Endodermal cell (in vitro differentiated cells): Measurements from ENCODE around the gene B4GALNT1. TPM values are rescaled to one million over a fixed set of nuclear protein-coding genes. Genes with fewer than 3 reads are reported as not detected.

Experiments used
- DNase-seq: peaks from one replicate; pipeline ENCODE4 v3.0.0-alpha.2; 2017
- H3K27ac ChIP-seq: 2 replicates; pipeline ENCODE4 v1.5.1; 2013; ENCODE audit warnings: mild to moderate bottlenecking, low read depth, low read length, moderate library complexity
- H3K27me3 ChIP-seq: 2 replicates; pipeline ENCODE4 v1.6.1; 2013; ENCODE audit warnings: mild to moderate bottlenecking, low read length, moderate library complexity; ENCODE audit not compliant: insufficient read depth, control insufficient read depth, poor library complexity, severe bottlenecking
- H3K36me3 ChIP-seq: 2 replicates; pipeline ENCODE4 v1.7.0; 2013; ENCODE audit warnings: mild to moderate bottlenecking, low read length, moderate library complexity; ENCODE audit not compliant: control insufficient read depth, insufficient read depth
- H3K4me1 ChIP-seq: one replicate; pipeline ENCODE4 v1.7.0; 2013; ENCODE audit warnings: low read length; ENCODE audit not compliant: control insufficient read depth, insufficient read depth
- H3K4me3 ChIP-seq: 2 replicates; pipeline ENCODE4 v1.5.1; 2013; ENCODE audit warnings: mild to moderate bottlenecking, low read length, moderate library complexity
- H3K9ac ChIP-seq: 2 replicates; pipeline ENCODE4 v1.6.1; 2013; ENCODE audit warnings: mild to moderate bottlenecking, low read length, moderate library complexity; ENCODE audit not compliant: poor library complexity, severe bottlenecking; ENCODE audit errors: extremely low read depth
- H3K9me3 ChIP-seq: 2 replicates; pipeline ENCODE4 v1.6.1; 2013; ENCODE audit warnings: mild to moderate bottlenecking, low read length, moderate library complexity; ENCODE audit not compliant: control insufficient read depth
- H3K27ac Mint-ChIP-seq: 2 replicates; pipeline ENCODE4 v1.8.0; 2020; ENCODE audit warnings: mixed read lengths
- H3K27me3 Mint-ChIP-seq: 2 replicates; pipeline ENCODE4 v1.8.0; 2021; ENCODE audit warnings: mild to moderate bottlenecking, mixed read lengths; ENCODE audit not compliant: insufficient read depth
- H3K36me3 Mint-ChIP-seq: 2 replicates; pipeline ENCODE4 v1.8.0; 2020; ENCODE audit warnings: low read depth, mixed read lengths
- H3K4me1 Mint-ChIP-seq: 2 replicates; pipeline ENCODE4 v1.8.0; 2020; ENCODE audit warnings: mixed read lengths
- H3K4me3 Mint-ChIP-seq: 2 replicates; pipeline ENCODE4 v1.8.0; 2020; ENCODE audit warnings: mild to moderate bottlenecking, moderate library complexity, mixed read lengths
- H3K9me3 Mint-ChIP-seq: 2 replicates; pipeline ENCODE4 v1.8.0; 2020; ENCODE audit warnings: mild to moderate bottlenecking, mixed read lengths
- CTCF ChIP-seq: fragments of 200-600 bp; sonication (generic); conservative IDR thresholded peaks from 2 replicates; pipeline ENCODE4 v1.5.0; 2021; ENCODE audit warnings: antibody characterized with exemption, mild to moderate bottlenecking
- WGBS, 2 experiments: methylation state at CpG; one replicate each; pipeline versions ENCODE4 v1.1.5 to v1.1.7; 2013; ENCODE audit warnings: missing lambda C conversion rate in 2 of 2, mixed read lengths in 1 of 2; ENCODE audit not compliant: insufficient coverage in 1 of 2, insufficient read length in 1 of 2; 5-methylcytosine and 5-hydroxymethylcytosine counted together
- total RNA-seq, 2 donors: library from RNA; stranded (reverse); fragmentation: NEBNext Ultra II Directional in 1 of 2; extraction: Animal tissue kit (Norgen Biotek cat#: 25700) in 1 of 2; gene quantifications; 2 replicates in 1 of 2; 3 replicates in 1 of 2; pipeline ENCODE4 v1.2.1, GENCODE V29; 2021

The B4GALNT1 gene
- total RNA-seq, 2 donors from 2014 or later: 0.49 to 0.66 TPM

- H3K4me1 Mint-ChIP-seq: peaks cover 24% of the 10 kb centered on the region
- no peaks in the 10 kb centered on the region for H3K4me1 ChIP-seq
- H3K36me3 ChIP-seq: no peaks in the 10 kb centered on the region
- no peak overlapping the region for H3K27ac Mint-ChIP-seq
- H3K36me3 Mint-ChIP-seq: no peaks in the 10 kb centered on the region
- H3K27me3 ChIP-seq: peaks cover 99% of the 10 kb centered on the region
- H3K27me3 Mint-ChIP-seq: peaks cover 100% of the 10 kb centered on the region
- H3K9me3 ChIP-seq: no peaks in the 10 kb centered on the region
- WGBS, 2 experiments: 80 to 89% methylated on average over 4 to 5 of the region's 5 CpGs
- H3K27ac ChIP-seq: no peak overlapping the region
- H3K4me3 Mint-ChIP-seq: no peak overlapping the region
- H3K4me3 ChIP-seq: no peak overlapping the region
- no peak for TF ChIP-seq CTCF
- H3K9me3 Mint-ChIP-seq: no peaks in the 10 kb centered on the region
- no peak overlapping the region for H3K9ac ChIP-seq
- DNase-seq: no peak
These were observed 9.1 kb downstream of the B4GALNT1 start for GRCh38 chr12:57623811-57624390.

GRCh38 chr12:57623385-57623784 is 9.6 kb downstream of the B4GALNT1 start:
- H3K36me3 ChIP-seq: no peaks in the 10 kb centered on the region
- Mint-ChIP-seq H3K4me1 (peaks cover 25% of the 10 kb centered on the region), H3K4me3 (no peak overlapping the region), H3K27ac (no peak overlapping the region), H3K9me3 (no peaks in the 10 kb centered on the region), H3K27me3 (peaks cover 100% of the 10 kb centered on the region), H3K36me3 (no peaks in the 10 kb centered on the region)
- no peak overlapping the region for H3K4me3 ChIP-seq
- no peak for TF ChIP-seq CTCF
- no peaks in the 10 kb centered on the region for H3K4me1 ChIP-seq
- H3K27ac ChIP-seq: no peak overlapping the region
- no peak for DNase-seq
- H3K27me3 ChIP-seq: peaks cover 99% of the 10 kb centered on the region
- 85% methylated on average over 2 of the region's 2 CpGs; no CpG with 5 or more reads in 1 of the 2 experiments for WGBS, 2 experiments
- H3K9ac ChIP-seq: no peak overlapping the region
- H3K9me3 ChIP-seq: no peaks in the 10 kb centered on the region

GRCh38 chr12:57622293-57623245 is 10.4 kb downstream of the B4GALNT1 start:
- H3K36me3 Mint-ChIP-seq: no peaks in the 10 kb centered on the region

More at GRCh38 chr12:57622293-57623245, 10.4 kb downstream of the B4GALNT1 start:
- DNase-seq: no peak
- peaks cover 99% of the 10 kb centered on the region for H3K27me3 ChIP-seq
- no peak overlapping the region for H3K4me3 Mint-ChIP-seq
- no peak overlapping the region for H3K27ac Mint-ChIP-seq
- H3K27ac ChIP-seq: no peak overlapping the region
- H3K9me3 ChIP-seq: no peaks in the 10 kb centered on the region
- no peak for TF ChIP-seq CTCF
- peaks cover 100% of the 10 kb centered on the region for H3K27me3 Mint-ChIP-seq
- no peak overlapping the region for H3K9ac ChIP-seq
- H3K4me3 ChIP-seq: no peak overlapping the region
- no peaks in the 10 kb centered on the region for H3K9me3 Mint-ChIP-seq
- no peaks in the 10 kb centered on the region for H3K4me1 ChIP-seq
- H3K4me1 Mint-ChIP-seq: peaks cover 25% of the 10 kb centered on the region
- no peaks in the 10 kb centered on the region for H3K36me3 ChIP-seq
- 88 to 89% methylated on average over 4 to 9 of the region's 9 CpGs for WGBS, 2 experiments
